HepG2 (cell line): ENCODE measurements around the gene CATSPERE. TPM values are rescaled to one million over a fixed set of nuclear protein-coding genes. Genes with fewer than 3 reads are reported as not detected.

Experiments
- AGO1 ChIP-seq: fragments of 200-400 bp; formaldehyde crosslinking; IDR thresholded peaks from 2 replicates; pipeline ENCODE4 v1.6.1; 2017; ENCODE audit warnings: mild to moderate bottlenecking, low read depth, low read length, moderate library complexity; ENCODE audit not compliant: poor library complexity, severe bottlenecking
- CENPX ChIP-seq: sonication (generic); formaldehyde crosslinking; IDR thresholded peaks from 2 replicates; pipeline ENCODE4 v1.9.0; 2021; ENCODE audit warnings: mild to moderate bottlenecking, missing genetic modification reagents, moderate library complexity
- ELF3 ChIP-seq: IDR thresholded peaks from 2 replicates; pipeline ENCODE4 v1.6.1; 2016; ENCODE audit warnings: missing genetic modification reagents, missing compliant biosample characterization
- HOXA7 ChIP-seq: sonication (generic); formaldehyde crosslinking; IDR thresholded peaks from 2 replicates; pipeline ENCODE4 v1.8.1; 2022; ENCODE audit warnings: mild to moderate bottlenecking, missing genetic modification reagents, moderate library complexity
- KDM6A ChIP-seq: IDR thresholded peaks from 2 replicates; pipeline ENCODE4 v1.6.1; 2016; ENCODE audit warnings: low read depth
- MEF2D ChIP-seq: sonication (generic); formaldehyde crosslinking; IDR thresholded peaks from 2 replicates; pipeline ENCODE4 v1.5.1; 2020; ENCODE audit warnings: mild to moderate bottlenecking, missing genetic modification reagents
- NFKBIZ ChIP-seq: IDR thresholded peaks from 2 replicates; pipeline ENCODE4 v1.6.1; 2018; ENCODE audit warnings: missing genetic modification reagents, missing compliant biosample characterization
- NKX3-1 ChIP-seq: sonication (generic); formaldehyde crosslinking; IDR thresholded peaks from 2 replicates; pipeline ENCODE4 v1.5.0; 2020; ENCODE audit warnings: missing genetic modification reagents
- PHF20 ChIP-seq: sonication (generic); formaldehyde crosslinking; IDR thresholded peaks from 2 replicates; pipeline ENCODE4 v1.5.0; 2020; ENCODE audit warnings: mild to moderate bottlenecking, missing genetic modification reagents
- PLRG1 ChIP-seq: fragments of 450-650 bp; conservative IDR thresholded peaks from 2 replicates; pipeline ENCODE4 v1.6.1; 2016
- SMARCC2 ChIP-seq: fragments of 450-650 bp; IDR thresholded peaks from 2 replicates; pipeline ENCODE4 v1.6.1; 2017; ENCODE audit warnings: antibody characterized with exemption, mild to moderate bottlenecking
- SP5 ChIP-seq: IDR thresholded peaks from 2 replicates; pipeline ENCODE4 v1.6.1; 2016; ENCODE audit warnings: low read depth, borderline replicate concordance
- TCF7 ChIP-seq: sonication (generic); IDR thresholded peaks from 2 replicates; pipeline ENCODE4 v1.6.1; 2016; ENCODE audit warnings: antibody characterized with exemption, low read depth
- ZFP36L2 ChIP-seq: sonication (generic); formaldehyde crosslinking; IDR thresholded peaks from 2 replicates; pipeline ENCODE4 v1.4.0; 2020; ENCODE audit warnings: missing genetic modification reagents
- ZFX ChIP-seq: sonication (generic); formaldehyde crosslinking; IDR thresholded peaks from 2 replicates; pipeline ENCODE4 v1.4.0; 2020; ENCODE audit warnings: mild to moderate bottlenecking, low read depth, missing genetic modification reagents, moderate library complexity
- ZNF274 ChIP-seq: sonication (generic); formaldehyde crosslinking; IDR thresholded peaks from 2 replicates; pipeline ENCODE4 v1.5.1; 2020; ENCODE audit warnings: mild to moderate bottlenecking, missing genetic modification reagents
- ZNF331 ChIP-seq: sonication (generic); formaldehyde crosslinking; IDR thresholded peaks from 2 replicates; pipeline ENCODE4 v1.4.0; 2020; ENCODE audit warnings: missing genetic modification reagents
- ZNF34 ChIP-seq: sonication (generic); formaldehyde crosslinking; IDR thresholded peaks from 2 replicates; pipeline ENCODE4 v1.4.0; 2020; ENCODE audit warnings: mild to moderate bottlenecking, missing genetic modification reagents, borderline replicate concordance
- ZNF350 ChIP-seq: sonication (generic); formaldehyde crosslinking; IDR thresholded peaks from 2 replicates; pipeline ENCODE4 v1.4.0; 2020; ENCODE audit warnings: mild to moderate bottlenecking, low read depth, missing genetic modification reagents, borderline replicate concordance
- ZNF354B ChIP-seq: sonication (generic); formaldehyde crosslinking; IDR thresholded peaks from 2 replicates; pipeline ENCODE4 v1.8.0; 2022; ENCODE audit warnings: mild to moderate bottlenecking, missing genetic modification reagents
- ZNF777 ChIP-seq: sonication (generic); formaldehyde crosslinking; IDR thresholded peaks from 2 replicates; pipeline ENCODE4 v1.4.0; 2020; ENCODE audit warnings: missing genetic modification reagents
- ZNF879 ChIP-seq: sonication (generic); formaldehyde crosslinking; IDR thresholded peaks from 2 replicates; pipeline ENCODE4 v1.8.1; 2023; ENCODE audit warnings: missing genetic modification reagents
- ZZZ3 ChIP-seq: sonication (generic); formaldehyde crosslinking; IDR thresholded peaks from 2 replicates; pipeline ENCODE4 v1.4.0; 2020; ENCODE audit warnings: missing genetic modification reagents, mild to moderate bottlenecking, borderline replicate concordance
- polyA plus RNA-seq, 8 experiments: library from polyadenylated mRNA; depleted of rRNA in 3 of 8; stranded (reverse) in 7 of 8; unstranded in 1 of 8; fragments of >200 nt; fragmentation: Illumina TruSeq in 4 of 8; extraction: Trizol in 4 of 8; gene quantifications; 2 replicates each; pipeline versions ENCODE4 v1.2.1 to v1.2.3, GENCODE V29; 2011 to 2016; ENCODE audit warnings: low read depth in 4 of 8, missing spikeins in 1 of 8, mixed read lengths in 1 of 8; ENCODE audit not compliant: insufficient read depth in 1 of 8
- total RNA-seq, 5 experiments: library from RNA; depleted of rRNA; stranded (reverse); fragments of >200 nt; fragmentation: Illumina TruSeq; extraction: Trizol; gene quantifications; 2 replicates each; pipeline ENCODE4 v1.2.3, GENCODE V29; 2016; ENCODE audit warnings: low read depth in 1 of 5
- TF ChIP-seq, protein P1 (sequence below): sonication (generic); formaldehyde crosslinking; IDR thresholded peaks from 2 replicates; pipeline ENCODE4 v1.5.1; 2020; ENCODE audit warnings: mild to moderate bottlenecking, missing genetic modification reagents, borderline replicate concordance
- TF ChIP-seq, protein P2 (sequence below): sonication (generic); formaldehyde crosslinking; IDR thresholded peaks from 2 replicates; pipeline ENCODE4 v1.5.0; 2020; ENCODE audit warnings: mild to moderate bottlenecking, missing genetic modification reagents

CATSPERE gene
- total and polyA plus RNA-seq, 2 of the 13 experiments (the other 11 are each of a cell fraction or from before 2014, with no cell fraction given) = 0.34 to 0.51 TPM

DNA sequence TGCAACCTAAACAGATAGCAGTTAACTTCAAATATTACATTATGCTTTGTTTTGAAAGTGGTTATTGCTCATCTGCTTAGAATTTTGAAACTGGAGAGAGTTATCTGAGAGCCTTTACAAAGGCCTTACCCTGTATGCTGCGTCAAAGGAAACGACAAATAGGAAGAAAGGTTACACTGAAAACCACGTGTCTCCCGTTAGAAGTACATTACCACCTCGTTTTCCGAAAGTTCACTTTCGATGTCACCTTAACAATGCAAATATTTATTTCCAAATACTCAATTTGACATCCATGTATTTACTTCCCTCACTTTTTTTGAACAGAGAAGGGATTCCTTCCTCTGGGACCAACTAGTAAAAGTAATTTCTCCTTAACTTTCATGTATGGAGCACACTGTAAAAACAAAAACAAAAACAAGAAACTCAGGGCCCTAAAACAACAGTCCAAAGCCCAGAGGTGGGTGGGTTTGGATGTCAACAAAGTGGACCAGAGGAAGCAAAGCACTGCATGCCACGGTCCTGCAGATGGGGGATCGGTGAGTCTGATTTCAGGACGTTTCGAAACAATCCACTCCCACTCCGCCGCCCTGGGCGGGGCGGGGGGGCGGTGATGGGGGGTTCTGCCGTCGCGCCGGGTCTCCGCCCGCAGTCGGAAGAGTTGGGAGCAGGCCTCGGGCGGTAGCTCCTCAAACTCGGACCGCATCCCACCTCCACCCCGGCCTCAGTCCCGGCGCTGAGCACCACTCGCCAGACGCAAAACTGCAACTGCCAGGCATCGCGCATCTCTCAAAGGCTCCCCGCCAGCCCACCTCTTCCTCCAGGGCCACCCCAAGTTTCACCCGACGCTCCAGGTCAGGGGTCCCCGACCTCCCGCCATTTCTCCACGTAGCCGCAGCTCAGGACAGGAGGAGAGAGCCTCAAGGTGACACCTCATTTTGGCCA, 10.2 kb upstream of the CATSPERE start (continued):
- TF ChIP-seq, protein P1, sequence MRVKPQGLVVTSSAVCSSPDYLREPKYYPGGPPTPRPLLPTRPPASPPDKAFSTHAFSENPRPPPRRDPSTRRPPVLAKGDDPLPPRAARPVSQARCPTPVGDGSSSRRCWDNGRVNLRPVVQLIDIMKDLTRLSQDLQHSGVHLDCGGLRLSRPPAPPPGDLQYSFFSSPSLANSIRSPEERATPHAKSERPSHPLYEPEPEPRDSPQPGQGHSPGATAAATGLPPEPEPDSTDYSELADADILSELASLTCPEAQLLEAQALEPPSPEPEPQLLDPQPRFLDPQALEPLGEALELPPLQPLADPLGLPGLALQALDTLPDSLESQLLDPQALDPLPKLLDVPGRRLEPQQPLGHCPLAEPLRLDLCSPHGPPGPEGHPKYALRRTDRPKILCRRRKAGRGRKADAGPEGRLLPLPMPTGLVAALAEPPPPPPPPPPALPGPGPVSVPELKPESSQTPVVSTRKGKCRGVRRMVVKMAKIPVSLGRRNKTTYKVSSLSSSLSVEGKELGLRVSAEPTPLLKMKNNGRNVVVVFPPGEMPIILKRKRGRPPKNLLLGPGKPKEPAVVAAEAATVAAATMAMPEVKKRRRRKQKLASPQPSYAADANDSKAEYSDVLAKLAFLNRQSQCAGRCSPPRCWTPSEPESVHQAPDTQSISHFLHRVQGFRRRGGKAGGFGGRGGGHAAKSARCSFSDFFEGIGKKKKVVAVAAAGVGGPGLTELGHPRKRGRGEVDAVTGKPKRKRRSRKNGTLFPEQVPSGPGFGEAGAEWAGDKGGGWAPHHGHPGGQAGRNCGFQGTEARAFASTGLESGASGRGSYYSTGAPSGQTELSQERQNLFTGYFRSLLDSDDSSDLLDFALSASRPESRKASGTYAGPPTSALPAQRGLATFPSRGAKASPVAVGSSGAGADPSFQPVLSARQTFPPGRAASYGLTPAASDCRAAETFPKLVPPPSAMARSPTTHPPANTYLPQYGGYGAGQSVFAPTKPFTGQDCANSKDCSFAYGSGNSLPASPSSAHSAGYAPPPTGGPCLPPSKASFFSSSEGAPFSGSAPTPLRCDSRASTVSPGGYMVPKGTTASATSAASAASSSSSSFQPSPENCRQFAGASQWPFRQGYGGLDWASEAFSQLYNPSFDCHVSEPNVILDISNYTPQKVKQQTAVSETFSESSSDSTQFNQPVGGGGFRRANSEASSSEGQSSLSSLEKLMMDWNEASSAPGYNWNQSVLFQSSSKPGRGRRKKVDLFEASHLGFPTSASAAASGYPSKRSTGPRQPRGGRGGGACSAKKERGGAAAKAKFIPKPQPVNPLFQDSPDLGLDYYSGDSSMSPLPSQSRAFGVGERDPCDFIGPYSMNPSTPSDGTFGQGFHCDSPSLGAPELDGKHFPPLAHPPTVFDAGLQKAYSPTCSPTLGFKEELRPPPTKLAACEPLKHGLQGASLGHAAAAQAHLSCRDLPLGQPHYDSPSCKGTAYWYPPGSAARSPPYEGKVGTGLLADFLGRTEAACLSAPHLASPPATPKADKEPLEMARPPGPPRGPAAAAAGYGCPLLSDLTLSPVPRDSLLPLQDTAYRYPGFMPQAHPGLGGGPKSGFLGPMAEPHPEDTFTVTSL (CRISPR knock-in tag) = no peak
- no peak for TF ChIP-seq SP5 (CRISPR knock-in tag)
- no peak for TF ChIP-seq ZNF34 (CRISPR knock-in tag)
- peak; percentile 1; the same call in 1 of the 2 replicates for TF ChIP-seq PHF20 (CRISPR knock-in tag)
- no peak for TF ChIP-seq ZNF879 (CRISPR knock-in tag)
- no peak for TF ChIP-seq ZFP36L2 (CRISPR knock-in tag)
- TF ChIP-seq PLRG1 = no peak
- no peak for TF ChIP-seq CENPX (CRISPR knock-in tag)
- no peak for TF ChIP-seq ELF3 (CRISPR knock-in tag)
- TF ChIP-seq ZNF354B = no peak
- TF ChIP-seq TCF7 = no peak
- no peak for TF ChIP-seq NFKBIZ
- TF ChIP-seq AGO1 = no peak
- 0 out of 2 replicates have a peak, but pooled peaks have one; percentile 11 for TF ChIP-seq ZNF274 (CRISPR knock-in tag)
- no peak; the same call in none of the 2 replicates for TF ChIP-seq ZFX (CRISPR knock-in tag)
- TF ChIP-seq, protein P2, sequence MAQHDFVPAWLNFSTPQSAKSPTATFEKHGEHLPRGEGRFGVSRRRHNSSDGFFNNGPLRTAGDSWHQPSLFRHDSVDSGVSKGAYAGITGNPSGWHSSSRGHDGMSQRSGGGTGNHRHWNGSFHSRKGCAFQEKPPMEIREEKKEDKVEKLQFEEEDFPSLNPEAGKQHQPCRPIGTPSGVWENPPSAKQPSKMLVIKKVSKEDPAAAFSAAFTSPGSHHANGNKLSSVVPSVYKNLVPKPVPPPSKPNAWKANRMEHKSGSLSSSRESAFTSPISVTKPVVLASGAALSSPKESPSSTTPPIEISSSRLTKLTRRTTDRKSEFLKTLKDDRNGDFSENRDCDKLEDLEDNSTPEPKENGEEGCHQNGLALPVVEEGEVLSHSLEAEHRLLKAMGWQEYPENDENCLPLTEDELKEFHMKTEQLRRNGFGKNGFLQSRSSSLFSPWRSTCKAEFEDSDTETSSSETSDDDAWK (CRISPR knock-in tag) = no peak
- TF ChIP-seq KDM6A = no peak
- no peak for TF ChIP-seq ZZZ3
- TF ChIP-seq HOXA7 = no peak
- no peak for TF ChIP-seq ZNF331 (CRISPR knock-in tag)
- 0 out of 2 replicates have a peak, but pooled peaks have one; percentile 14 for TF ChIP-seq MEF2D (CRISPR knock-in tag)
- no peak for TF ChIP-seq NKX3-1 (CRISPR knock-in tag)
- 0 out of 2 replicates have a peak, but pooled peaks have one; percentile 32 for TF ChIP-seq ZNF777
- no peak for TF ChIP-seq SMARCC2
- 0 out of 2 replicates have a peak, but pooled peaks have one; percentile 45 for TF ChIP-seq ZNF350
